SK-N-MC (cell line): ENCODE results near the gene FAM111A.

Experiments used
- FOXP2 ChIP-seq: optimal IDR thresholded peaks from 2 replicates; pipeline ENCODE3; 2011; ENCODE audit warnings: mild to moderate bottlenecking, moderate library complexity; ENCODE audit not compliant: insufficient read depth; ENCODE audit errors: extremely low read length, control extremely low read depth
- POLR2AphosphoS5 ChIP-seq: IDR thresholded peaks from 2 replicates; pipeline ENCODE4 v1.6.1; 2012; ENCODE audit warnings: mild to moderate bottlenecking, low read depth, low read length, borderline replicate concordance

DNA sequence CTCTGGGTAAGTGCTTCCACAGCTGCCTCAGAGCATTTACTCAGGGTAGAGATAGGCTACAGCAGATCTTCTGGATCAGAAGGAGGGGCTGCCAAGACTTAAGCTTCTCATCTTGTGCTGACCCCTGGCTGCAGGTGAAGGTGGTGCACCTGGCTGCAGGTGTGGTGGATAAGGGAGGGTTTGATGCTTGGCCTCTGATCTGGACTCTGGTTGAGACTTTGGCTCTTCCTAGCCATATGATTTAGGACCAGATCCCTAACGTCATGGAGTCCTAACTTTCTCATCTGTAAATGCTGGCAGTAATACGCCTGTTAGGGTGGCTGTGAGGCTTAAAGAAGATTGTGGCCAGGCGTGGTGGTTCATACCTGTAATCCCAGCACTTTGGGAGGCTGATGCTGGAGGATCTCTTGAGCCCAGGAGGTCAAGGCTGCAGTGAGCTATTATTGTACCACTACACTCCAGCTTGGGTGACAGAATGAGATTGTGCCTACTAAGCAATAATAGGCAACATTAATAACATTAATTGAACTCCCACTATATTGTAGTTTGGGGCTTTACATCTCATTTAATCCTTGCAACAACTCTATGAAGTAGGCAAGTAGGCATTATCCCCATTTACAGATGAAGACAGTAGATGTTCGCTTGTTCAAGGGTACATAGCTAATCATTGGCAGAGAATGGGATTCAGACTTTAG, 39.9 kb downstream of the FAM111A start:
- TF ChIP-seq POLR2AphosphoS5 (no peak), FOXP2 (no peak)
